ENCODE results near the gene CLSTN1.

The CLSTN1 gene

DNA sequence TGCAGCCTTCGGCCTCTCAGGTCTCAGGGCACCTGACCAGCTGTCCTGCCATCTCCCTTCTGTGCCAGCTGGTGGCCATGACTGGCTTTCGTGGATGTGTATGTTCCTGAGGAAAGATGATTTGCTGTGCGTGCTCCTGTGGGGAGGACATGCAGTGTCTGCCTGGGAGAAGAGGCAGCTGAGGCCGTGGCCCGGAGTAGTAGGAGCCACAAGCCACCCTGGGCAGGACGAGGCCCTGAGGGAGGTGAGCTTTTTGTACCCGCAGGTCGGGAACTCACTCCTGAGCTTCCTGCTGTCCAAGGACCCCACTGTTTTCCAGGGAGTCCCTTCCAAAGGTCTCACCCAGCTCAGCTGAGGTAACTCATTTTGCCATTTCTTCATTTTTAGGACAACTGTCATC is 113.7 kb downstream of the CLSTN1 start:
- no peak for DNase-seq

DNA sequence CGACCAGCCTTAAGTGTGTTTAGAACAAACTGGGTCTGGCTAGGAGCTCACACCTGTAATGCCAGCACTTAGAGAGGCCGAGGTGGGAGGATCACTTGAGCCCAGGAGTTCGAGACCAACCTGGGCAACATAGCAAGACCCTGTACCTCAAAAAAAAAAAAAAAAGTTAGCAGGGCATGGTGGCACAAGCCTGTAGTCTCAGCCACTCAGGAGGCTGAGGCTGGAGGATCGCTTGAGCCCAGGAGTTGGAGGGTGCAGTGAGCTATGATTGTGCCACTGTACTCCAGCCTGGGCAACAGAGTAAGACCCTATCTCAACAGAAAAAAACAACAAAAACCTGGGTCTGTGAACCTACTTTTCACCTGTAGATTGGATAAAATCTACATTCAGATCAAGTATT is 117.6 kb downstream of the CLSTN1 start:
- DNase-seq: no peak

- DNase-seq: no peak
Observed at GRCh38 chr1:9705337-9706093, 118.2 kb downstream of the CLSTN1 start.

DNA sequence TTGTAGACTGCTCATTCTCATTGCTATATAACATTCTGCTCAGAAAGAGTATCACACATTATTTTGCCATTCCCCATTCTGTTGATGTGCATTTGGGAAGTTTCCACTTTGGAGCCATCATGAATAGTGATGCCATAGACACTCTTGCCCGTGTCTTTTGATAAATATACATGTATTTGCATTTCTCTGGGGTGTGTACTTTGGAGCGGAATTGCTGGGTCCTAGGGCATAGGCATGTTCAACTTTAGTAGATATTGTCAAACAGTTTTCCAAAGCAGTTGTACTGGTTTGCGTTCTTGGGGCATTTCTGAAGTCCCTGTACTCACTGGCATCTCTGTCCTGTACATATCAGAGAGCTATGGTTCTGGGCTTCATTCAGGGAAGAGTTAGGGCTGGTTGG is 120.1 kb downstream of the CLSTN1 start:
- DNase-seq: no peak

GRCh38 chr1:9703165-9703509 is 120.6 kb downstream of the CLSTN1 start:
- DNase-seq: no peak

- DNase-seq: no peak
Observed at GRCh38 chr1:9701665-9702064, 122.1 kb downstream of the CLSTN1 start.

DNA sequence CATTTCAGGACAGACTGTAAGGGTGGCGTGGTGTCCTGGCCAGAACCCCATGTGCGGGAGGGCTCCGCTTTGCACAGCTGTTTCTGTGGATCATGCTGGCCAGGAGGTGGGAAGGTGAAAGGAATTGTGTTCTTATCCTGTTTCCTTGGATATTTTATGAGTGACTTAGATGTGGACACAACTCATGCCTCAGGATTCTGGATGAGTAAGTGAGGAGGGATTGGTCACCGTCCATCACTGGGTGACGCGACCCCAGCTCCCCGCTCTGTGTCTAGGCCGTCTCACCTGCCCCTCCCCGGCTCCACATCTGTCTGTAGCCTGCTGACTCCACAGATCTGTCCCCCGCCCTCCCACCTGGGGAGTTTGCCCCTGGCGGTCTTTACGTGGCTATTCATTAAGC is 123.4 kb downstream of the CLSTN1 start:
- DNase-seq: no peak

DNA sequence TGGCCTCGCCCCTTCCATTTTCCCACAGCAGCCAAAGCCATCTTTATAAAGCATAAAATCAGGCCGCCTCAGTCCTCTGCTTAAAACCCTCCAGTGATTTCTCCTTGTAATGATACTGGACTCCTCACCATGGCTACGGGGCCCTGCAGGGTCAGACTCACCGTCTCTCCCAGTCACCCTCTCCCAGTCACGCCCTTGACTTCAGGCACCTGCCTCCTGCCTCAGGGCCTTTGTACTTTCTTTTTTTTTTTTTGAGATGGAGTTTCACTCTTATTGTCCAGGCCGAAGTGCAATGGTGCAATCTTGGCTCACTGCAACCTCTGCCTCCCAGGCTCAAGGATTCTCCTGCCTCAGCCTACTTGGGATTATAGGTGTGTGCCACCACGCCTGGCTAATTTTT is 124.4 kb downstream of the CLSTN1 start:
- DNase-seq: no peak

GRCh38 chr1:9696793-9697192 is 127.0 kb downstream of the CLSTN1 start:
- DNase-seq: no peak

GRCh38 chr1:9691691-9692090 is 132.1 kb downstream of the CLSTN1 start:
- no peak for DNase-seq

DNA sequence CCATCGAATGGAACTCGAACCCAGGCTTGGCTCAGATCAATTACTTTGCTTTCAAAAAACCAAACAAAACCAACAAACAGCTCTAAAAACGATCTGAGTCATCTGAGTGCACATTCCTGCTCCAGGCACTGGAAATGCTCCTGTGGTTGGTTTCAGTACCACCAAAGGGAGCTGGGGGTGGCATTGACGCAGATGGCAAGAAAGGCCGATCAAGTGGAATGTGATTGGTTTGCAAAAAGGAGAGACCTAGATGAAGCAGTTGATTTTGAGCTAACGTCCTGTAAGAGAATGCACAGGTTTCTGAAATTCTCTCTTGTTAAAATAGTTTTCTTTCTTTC is 132.7 kb downstream of the CLSTN1 start:
- DNase-seq: no peak

GRCh38 chr1:9690440-9691107 is 133.2 kb downstream of the CLSTN1 start:
- DNase-seq: no peak

DNA sequence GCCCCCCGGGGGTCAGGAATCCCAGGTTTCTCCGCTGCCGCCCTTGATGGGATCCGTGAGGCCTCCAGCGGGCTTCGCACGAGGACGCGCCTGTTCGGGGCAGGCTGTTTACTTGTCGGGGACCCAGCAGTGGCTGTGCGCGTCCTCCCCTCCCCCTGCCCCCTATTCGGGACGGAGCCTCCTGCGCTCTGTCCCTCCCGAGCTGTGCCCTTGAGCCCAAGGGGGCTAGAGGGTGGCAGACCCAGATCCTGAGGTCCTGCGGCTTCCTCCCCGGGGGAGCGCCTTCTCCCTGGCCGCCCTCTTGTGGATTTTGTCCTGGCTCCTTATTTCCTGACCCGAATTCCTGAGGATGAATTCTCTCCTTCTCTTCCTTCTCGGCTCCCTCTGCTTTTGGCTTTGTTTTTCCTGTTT is 133.8 kb downstream of the CLSTN1 start:
- no peak for DNase-seq

GRCh38 chr1:9689011-9689706 is 134.6 kb downstream of the CLSTN1 start:
- peak; percentile 75 for DNase-seq

GRCh38 chr1:9688599-9688998 is 135.2 kb downstream of the CLSTN1 start:
- no peak for DNase-seq

DNA sequence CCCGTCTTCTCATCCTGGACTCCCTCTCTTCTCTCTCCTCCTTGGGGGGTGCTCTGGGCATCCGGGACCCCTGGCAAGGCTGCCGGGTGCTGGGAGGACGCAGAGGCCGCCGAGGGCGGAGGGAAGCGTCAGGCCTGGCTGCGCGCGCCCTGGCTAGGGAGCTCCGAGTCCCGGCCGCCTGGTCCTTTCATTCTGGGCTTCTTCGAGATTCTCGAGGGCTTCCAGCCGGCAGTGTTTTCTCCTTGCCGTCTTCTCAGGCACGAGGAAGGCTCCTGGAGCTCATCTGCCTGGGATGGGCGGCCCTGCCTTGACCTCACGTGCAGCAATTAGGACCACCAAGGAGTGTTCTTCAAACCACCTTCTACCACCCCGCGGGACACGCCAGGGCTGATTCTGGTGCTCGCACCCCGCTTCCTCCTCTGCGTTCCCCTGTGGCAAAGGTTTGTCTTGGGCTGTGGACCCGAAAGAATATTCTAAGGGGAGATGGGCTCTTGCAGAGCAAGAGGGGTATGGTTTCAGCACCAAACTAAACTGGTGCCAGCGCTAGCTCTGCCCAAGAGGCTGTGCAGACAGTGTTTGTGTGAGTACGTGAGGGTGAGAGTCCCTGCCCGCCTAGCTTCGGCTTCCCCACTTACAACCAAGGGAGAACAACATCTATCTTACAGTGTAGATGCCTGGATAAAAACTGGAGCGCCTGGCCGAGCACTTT is 135.7 kb downstream of the CLSTN1 start:
- DNase-seq: peak; percentile 14

DNA sequence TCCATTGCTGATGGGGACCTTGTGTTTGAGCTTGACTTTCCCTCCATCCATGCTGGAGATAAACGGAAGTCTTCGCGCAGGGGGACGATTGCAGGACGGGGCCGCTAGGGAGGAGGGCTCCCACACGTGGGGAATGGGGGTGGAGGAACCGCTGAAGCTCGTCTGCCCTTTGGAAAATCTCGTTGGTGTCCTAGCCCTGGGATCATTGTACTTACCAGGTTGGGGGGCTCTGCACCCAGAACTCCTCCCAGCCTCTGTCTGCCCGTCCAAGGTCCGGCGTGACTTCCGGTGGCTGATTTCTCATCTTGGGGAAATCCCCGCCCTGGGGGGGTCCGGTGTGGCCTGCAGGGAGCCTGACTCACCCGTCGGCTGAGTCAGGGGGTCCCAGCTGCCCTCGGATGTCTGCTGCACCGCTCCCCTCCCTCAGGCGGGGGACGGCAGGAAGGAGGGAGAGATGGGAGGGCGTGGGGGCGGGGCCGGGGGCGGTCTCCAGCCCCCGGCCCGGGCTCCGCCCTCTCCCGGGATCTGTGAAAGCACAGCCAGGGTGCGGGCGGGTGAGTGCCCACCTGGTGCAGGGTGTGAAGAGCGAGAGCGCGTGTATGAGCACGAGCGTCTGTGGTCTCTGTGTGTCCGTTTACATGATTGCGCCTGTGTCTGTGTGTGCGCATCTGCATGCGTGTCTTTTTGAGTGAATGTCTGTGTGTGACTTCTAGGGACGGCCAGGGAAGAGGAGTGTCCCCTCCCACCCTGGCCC is 136.5 kb downstream of the CLSTN1 start:
- DNase-seq: peak; percentile 58

- no peak for DNase-seq
Observed at GRCh38 chr1:9684801-9685200, 139.0 kb downstream of the CLSTN1 start.

GRCh38 chr1:9680828-9681227 is 142.9 kb downstream of the CLSTN1 start:
- DNase-seq: no peak

DNA sequence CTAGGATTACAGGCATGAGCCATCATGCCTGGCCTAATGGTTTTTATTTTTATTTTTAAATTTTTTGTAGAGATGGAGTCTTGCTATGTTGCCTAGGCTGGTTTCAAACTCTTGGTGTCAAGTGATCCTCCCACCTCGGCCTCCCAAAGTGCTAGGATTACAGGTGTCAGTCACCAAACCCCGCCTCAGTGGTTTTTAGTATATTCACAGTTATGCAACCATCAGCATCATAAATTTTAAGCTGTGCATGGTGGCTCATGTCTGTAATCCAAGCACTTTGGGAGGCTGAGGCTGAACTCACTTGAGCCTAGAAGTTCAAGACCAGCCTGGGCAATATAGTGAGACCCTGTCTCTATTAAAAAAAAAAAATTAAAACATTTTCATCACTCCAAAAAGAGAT is 143.7 kb downstream of the CLSTN1 start:
- no peak for DNase-seq

Data from NCI-H1105 (cell line).